Mammary epithelial cell (primary cell): Measurements from ENCODE around the gene DYNC1H1.

Experiments
- EZH2 ChIP-seq: IDR thresholded peaks from 2 replicates; pipeline ENCODE4 v1.6.1; 2012; ENCODE audit warnings: low read length, inconsistent platforms, borderline replicate concordance
- TF ChIP-seq, protein P1 (sequence below), 2 donors: IDR thresholded peaks in 1 of 2; conservative IDR thresholded peaks in 1 of 2; 2 replicates each; pipeline ENCODE4 v1.5.1; 2011 to 2012; ENCODE audit warnings: inconsistent platforms in 2 of 2, low read length in 2 of 2, mild to moderate bottlenecking in 2 of 2, control low read depth in 1 of 2, low read depth in 1 of 2; ENCODE audit not compliant: insufficient read depth in 1 of 2; ENCODE audit errors: extremely low read depth in 1 of 2

DNA sequence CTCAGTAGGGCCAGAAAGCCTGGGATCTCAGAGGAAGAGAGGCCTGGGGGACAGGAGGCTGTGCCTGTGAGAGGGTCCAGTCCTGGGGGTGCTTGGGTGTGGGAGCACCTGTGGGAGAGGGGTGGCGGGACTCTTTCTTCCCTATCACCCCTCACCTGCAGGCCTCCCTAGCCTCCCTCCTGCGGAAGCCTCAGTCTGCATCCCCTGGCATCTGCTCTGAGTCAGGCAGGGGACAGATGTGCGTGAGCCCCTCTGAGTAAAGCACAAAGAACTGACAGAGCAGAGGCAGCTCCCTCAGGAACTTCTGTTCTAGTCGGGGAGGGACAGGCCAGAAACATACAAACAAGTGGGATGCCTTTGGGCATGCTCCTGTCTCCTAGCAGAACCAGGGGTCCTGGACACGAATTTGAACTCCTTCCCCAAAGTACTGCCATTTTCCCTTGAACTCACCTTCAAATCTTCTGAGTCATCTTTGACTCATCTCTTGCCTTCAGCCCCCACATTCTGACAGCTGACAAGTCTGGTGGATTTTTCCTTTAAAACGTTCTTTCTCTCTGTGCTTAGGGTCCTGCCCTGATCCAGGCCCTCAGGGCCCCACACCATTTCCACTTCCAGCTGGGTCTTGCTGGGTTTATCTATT is 131.0 kb downstream of the DYNC1H1 start:
- TF ChIP-seq, protein P1, sequence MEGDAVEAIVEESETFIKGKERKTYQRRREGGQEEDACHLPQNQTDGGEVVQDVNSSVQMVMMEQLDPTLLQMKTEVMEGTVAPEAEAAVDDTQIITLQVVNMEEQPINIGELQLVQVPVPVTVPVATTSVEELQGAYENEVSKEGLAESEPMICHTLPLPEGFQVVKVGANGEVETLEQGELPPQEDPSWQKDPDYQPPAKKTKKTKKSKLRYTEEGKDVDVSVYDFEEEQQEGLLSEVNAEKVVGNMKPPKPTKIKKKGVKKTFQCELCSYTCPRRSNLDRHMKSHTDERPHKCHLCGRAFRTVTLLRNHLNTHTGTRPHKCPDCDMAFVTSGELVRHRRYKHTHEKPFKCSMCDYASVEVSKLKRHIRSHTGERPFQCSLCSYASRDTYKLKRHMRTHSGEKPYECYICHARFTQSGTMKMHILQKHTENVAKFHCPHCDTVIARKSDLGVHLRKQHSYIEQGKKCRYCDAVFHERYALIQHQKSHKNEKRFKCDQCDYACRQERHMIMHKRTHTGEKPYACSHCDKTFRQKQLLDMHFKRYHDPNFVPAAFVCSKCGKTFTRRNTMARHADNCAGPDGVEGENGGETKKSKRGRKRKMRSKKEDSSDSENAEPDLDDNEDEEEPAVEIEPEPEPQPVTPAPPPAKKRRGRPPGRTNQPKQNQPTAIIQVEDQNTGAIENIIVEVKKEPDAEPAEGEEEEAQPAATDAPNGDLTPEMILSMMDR (conservative IDR thresholded peaks at IDR 0.05 in 1 of 2, IDR thresholded peaks at IDR 0.05 in 1 of 2; ENCODE audit: extremely low read depth in 1 of 2, insufficient read depth in 1 of 2, low read depth in 1 of 2, low read length in 2 of 2) = no peak
- no peak for TF ChIP-seq EZH2
